Measurements from ENCODE around the gene PLS3.

GRCh38 chrX:115560211-115560977 lies 580 bp upstream of the PLS3 start:
- TF ChIP-seq CTCF (IDR thresholded peaks at IDR 0.05; ENCODE audit: low read depth, low read length) (no peak), EZH2phosphoT487 (IDR thresholded peaks at IDR 0.05; ENCODE audit: low read depth) (no peak)
